Esophagus muscularis mucosa (tissue), 4 donors: ENCODE measurements around the gene PTGIS.

ENCODE experiments used
- EP300 ChIP-seq: sonication (generic); formaldehyde crosslinking; IDR thresholded peaks from one replicate; pipeline ENCODE4 v1.6.1; 2017; ENCODE audit warnings: antibody characterized with exemption
- POLR2AphosphoS5 ChIP-seq, 2 donors: sonication (generic); formaldehyde crosslinking; IDR thresholded peaks; one replicate each; pipeline ENCODE4 v1.6.1; 2017; ENCODE audit warnings: antibody characterized with exemption in 2 of 2
- TF ChIP-seq, protein P1 (sequence below), 3 experiments: fragments of 200-600 bp in 2 of 3; fragments of 450-650 bp in 1 of 3; sonication (generic) in 2 of 3; IDR thresholded peaks; one replicate each; pipeline ENCODE4 v1.5.1; 2017 to 2019; ENCODE audit warnings: antibody characterized with exemption in 3 of 3, mild to moderate bottlenecking in 2 of 3, moderate library complexity in 1 of 3

DNA sequence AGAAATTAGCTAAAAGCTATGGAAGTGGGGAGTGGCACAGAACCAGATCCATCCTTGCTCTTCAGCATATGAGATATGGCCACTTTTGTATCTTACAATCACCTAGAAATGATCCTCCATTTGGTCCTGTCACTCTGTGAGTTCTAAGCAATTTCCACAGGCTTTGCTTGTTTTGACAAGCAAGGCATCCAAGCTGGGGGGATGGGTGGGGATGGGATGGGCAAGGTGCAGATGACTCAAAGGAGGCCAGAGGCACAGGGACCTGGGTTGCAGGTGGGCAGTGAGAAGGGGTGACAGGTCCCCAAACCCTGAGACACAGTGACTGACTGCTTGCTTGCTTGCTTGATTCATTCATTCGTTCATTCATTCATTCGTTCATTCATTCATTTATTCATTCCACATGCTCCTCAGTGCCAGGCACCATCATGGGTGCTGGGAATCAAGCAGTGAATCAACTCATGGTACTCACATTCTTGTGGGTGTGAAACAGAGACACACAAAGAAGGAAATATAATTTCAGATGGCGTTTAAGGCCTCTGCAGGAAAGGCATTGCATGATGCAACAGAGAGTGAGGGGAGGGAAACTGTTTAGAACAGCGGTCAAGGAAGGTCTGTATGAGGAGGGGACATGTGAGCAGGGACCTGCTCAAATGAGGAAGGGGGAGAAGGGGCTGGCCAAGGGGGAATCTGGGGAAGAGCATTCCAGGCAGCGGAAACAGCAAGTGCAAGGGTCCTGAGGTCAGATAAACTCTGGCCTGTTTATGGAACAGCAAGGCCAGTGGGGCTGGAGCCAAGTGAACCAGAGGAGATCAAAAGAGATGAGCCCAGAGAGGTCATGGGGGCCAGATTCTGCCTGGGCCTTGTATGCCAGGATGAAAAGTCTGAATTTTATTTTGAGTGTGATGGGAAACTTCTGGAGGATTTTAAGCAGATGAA is 88.9 kb downstream of the PTGIS start:
- TF ChIP-seq, protein P1, sequence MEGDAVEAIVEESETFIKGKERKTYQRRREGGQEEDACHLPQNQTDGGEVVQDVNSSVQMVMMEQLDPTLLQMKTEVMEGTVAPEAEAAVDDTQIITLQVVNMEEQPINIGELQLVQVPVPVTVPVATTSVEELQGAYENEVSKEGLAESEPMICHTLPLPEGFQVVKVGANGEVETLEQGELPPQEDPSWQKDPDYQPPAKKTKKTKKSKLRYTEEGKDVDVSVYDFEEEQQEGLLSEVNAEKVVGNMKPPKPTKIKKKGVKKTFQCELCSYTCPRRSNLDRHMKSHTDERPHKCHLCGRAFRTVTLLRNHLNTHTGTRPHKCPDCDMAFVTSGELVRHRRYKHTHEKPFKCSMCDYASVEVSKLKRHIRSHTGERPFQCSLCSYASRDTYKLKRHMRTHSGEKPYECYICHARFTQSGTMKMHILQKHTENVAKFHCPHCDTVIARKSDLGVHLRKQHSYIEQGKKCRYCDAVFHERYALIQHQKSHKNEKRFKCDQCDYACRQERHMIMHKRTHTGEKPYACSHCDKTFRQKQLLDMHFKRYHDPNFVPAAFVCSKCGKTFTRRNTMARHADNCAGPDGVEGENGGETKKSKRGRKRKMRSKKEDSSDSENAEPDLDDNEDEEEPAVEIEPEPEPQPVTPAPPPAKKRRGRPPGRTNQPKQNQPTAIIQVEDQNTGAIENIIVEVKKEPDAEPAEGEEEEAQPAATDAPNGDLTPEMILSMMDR (IDR thresholded peaks at IDR 0.05) = no peak
- TF ChIP-seq POLR2AphosphoS5 (IDR thresholded peaks at IDR 0.05) (no peak), EP300 (no peak)
